GM21576 (cell line): ENCODE measurements around the gene C19orf12.
A peak's percentile ranks its signal among the peaks of the same experiment; 100 is the strongest.
"Not testable (repeated sequence)": the region's sequence is repeated elsewhere in the genome, so short reads cannot be mapped to it uniquely, and the experiment has no call there.

Experiments
- ATAC-seq: cut with Tn5 transposase; IDR thresholded peaks from one replicate; pipeline ENCODE4 v1.9.1; 2021; ENCODE audit warnings: mild to moderate bottlenecking, moderate library complexity; ENCODE audit not compliant: unreplicated experiment

C19orf12 gene

GRCh38 chr19:29677001-29677817 is 37.9 kb downstream of the C19orf12 start:
- no peak for ATAC-seq

- ATAC-seq, result no peak
Observed at GRCh38 chr19:29676586-29676985, 38.5 kb downstream of the C19orf12 start.

GRCh38 chr19:29675650-29676186 is 39.3 kb downstream of the C19orf12 start:
- no peak for ATAC-seq

GRCh38 chr19:29675120-29675649 is 39.9 kb downstream of the C19orf12 start:
- ATAC-seq, result no peak

- ATAC-seq, result no peak
Observed at GRCh38 chr19:29674374-29675119, 40.5 kb downstream of the C19orf12 start.

- ATAC-seq, result no peak
Observed at GRCh38 chr19:29673451-29674371, 41.4 kb downstream of the C19orf12 start.

GRCh38 chr19:29672933-29673336 is 42.1 kb downstream of the C19orf12 start:
- ATAC-seq, result peak; percentile 51

GRCh38 chr19:29672319-29672932 is 42.6 kb downstream of the C19orf12 start:
- ATAC-seq, result no peak

- peak; percentile 64 for ATAC-seq
Observed at GRCh38 chr19:29671393-29672160, 43.5 kb downstream of the C19orf12 start.

GRCh38 chr19:29671026-29671392 is 44.1 kb downstream of the C19orf12 start:
- ATAC-seq, result not testable (repeated sequence)

- no peak for ATAC-seq
Observed at GRCh38 chr19:29670255-29670654, 44.8 kb downstream of the C19orf12 start.

GRCh38 chr19:29668746-29669609 is 46.1 kb downstream of the C19orf12 start:
- ATAC-seq, result no peak

GRCh38 chr19:29667901-29668341 is 47.1 kb downstream of the C19orf12 start:
- ATAC-seq, result no peak

- no peak for ATAC-seq
Observed at GRCh38 chr19:29667387-29667783, 47.7 kb downstream of the C19orf12 start.

- ATAC-seq, result no peak
Observed at GRCh38 chr19:29666578-29667386, 48.3 kb downstream of the C19orf12 start.

GRCh38 chr19:29665826-29666577 is 49.1 kb downstream of the C19orf12 start:
- no peak for ATAC-seq
